PC-9 (cell line): ENCODE data around the gene ADARB2.

Source experiments
- CTCF ChIP-seq: fragments of 200-600 bp; sonication (generic); conservative IDR thresholded peaks from 2 replicates; pipeline ENCODE4 v1.6.1; 2017; ENCODE audit warnings: mixed run types, antibody characterized with exemption, mild to moderate bottlenecking, moderate library complexity
- EZH2 ChIP-seq: fragments of 200-600 bp; sonication (generic); IDR thresholded peaks from 2 replicates; pipeline ENCODE4 v1.8.0; 2017; ENCODE audit warnings: antibody characterized with exemption, low read depth

DNA sequence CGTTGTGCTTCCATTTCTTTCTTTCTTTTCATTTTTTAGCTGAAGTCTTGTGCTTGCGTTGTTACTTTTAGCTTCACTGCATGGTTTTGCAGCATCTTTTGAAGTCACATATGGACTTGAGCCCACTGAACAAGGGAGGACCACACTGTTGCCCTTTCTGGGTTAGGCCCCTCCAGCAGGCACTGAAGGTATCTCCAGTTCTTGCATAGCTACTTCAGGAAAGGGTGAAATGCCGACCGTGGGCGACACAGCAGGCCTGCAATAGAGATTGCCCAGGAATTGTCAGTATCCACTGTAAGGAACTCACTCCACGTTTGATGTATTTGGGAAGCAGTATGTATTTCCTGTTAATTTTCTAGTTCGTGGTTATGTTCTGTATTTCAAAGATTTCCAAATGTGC is 596.1 kb downstream of the ADARB2 start:
- TF ChIP-seq CTCF, result no peak
- no peak for TF ChIP-seq EZH2
